ENCODE measurements around the gene VANGL2. TPM values are rescaled to one million over a fixed set of nuclear protein-coding genes. Genes with fewer than 3 reads are reported as not detected.
A peak's percentile ranks its signal among the peaks of the same experiment; 100 is the strongest.

Gene VANGL2
- total RNA-seq, 2 experiments from 2014 or later, result 1.5 to 2.6 TPM

DNA sequence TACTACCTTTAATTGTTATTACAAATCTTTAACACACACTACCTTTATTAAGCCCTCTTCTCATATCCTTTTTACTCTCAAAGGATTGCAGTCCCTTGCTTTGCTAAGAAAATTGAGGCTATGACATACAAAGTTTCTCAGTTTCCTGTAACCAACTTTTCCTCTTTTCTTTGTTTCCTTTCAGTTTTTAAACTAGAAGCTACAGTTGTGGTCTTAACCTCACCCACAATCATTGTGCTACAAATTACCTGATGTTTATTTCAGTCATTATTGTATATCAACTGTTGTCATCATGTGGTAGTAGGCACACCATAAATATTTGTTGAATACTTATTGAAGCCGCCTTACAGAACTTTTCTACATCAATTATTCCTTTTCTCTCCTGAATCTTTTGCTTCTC is 70.9 kb downstream of the VANGL2 start:
- intact Hi-C loops (cut with micrococcal nuclease; ENCODE audit: unreplicated experiment), result no loop called here
- no TSS peak for BruUV-seq (replicated peaks)

DNA sequence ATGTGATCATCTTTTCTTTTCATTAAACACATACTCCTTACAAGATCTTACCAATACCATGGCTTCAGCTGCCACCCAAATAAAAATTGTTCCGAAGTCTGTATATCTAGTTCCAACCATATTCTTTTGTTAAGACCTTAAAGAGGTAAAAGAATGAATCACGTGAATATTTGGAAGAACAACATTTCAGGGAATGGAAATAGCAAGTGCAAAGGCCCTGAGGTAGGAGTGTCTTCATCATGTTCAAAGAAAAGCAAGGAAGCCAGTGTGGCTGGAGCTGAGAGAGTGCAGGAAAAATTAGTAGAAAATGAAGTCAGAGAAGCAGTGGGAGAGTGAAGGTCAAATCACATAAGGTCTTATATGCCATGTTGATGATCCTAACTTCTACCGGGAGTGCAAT is 71.7 kb downstream of the VANGL2 start:
- Histone ChIP-seq H3K9me3 (ENCODE audit: low read length) (peaks cover 7% of the 10 kb centered on the region), H3K79me2 (ENCODE audit: insufficient read depth, low read depth, low read length) (no peaks in the 10 kb centered on the region), H3K4me2 (ENCODE audit: low read length) (no peak overlapping the region), H3K36me3 (ENCODE audit: insufficient read depth, low read length) (no peaks in the 10 kb centered on the region), H3K4me3 (ENCODE audit: low read depth, low read length, poor library complexity, severe bottlenecking) (no peak overlapping the region), H3K27ac (ENCODE audit: low read depth, low read length, poor library complexity, severe bottlenecking) (no peak overlapping the region), H4K20me1 (ENCODE audit: insufficient read depth, low read length) (no peaks in the 10 kb centered on the region), H3K4me1 (ENCODE audit: insufficient read depth, low read length, poor library complexity, severe bottlenecking) (peaks cover 44% of the 10 kb centered on the region), H3K9me2 (ENCODE audit: insufficient read depth, low read length) (no peaks in the 10 kb centered on the region), H2AFZ (ENCODE audit: low read length) (no peak overlapping the region)
- intact Hi-C loops (cut with micrococcal nuclease; ENCODE audit: unreplicated experiment), result no loop called here
- ChIA-PET POLR2A (interaction anchor here (1.2 to 3.9 kb wide), 2 partner anchors 8 to 15 kb away, joined by 4 to 24 read pairs; no protein-coding TSS in a partner anchor), CTCF (ENCODE audit: unreplicated experiment) (no interaction called here)
- BruUV-seq (replicated peaks), result no TSS peak
- TF ChIP-seq, protein P1, sequence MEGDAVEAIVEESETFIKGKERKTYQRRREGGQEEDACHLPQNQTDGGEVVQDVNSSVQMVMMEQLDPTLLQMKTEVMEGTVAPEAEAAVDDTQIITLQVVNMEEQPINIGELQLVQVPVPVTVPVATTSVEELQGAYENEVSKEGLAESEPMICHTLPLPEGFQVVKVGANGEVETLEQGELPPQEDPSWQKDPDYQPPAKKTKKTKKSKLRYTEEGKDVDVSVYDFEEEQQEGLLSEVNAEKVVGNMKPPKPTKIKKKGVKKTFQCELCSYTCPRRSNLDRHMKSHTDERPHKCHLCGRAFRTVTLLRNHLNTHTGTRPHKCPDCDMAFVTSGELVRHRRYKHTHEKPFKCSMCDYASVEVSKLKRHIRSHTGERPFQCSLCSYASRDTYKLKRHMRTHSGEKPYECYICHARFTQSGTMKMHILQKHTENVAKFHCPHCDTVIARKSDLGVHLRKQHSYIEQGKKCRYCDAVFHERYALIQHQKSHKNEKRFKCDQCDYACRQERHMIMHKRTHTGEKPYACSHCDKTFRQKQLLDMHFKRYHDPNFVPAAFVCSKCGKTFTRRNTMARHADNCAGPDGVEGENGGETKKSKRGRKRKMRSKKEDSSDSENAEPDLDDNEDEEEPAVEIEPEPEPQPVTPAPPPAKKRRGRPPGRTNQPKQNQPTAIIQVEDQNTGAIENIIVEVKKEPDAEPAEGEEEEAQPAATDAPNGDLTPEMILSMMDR (conservative IDR thresholded peaks at IDR 0.05; ENCODE audit: low read length), result no peak
- TF ChIP-seq EZH2phosphoT487 (IDR thresholded peaks at IDR 0.05; ENCODE audit: borderline replicate concordance, low read depth, low read length), result no peak
- DNase-seq (ENCODE audit: low spot score), result no peak

More for the DNA sequence above, 70.9 kb downstream of the VANGL2 start:
- Histone ChIP-seq H3K4me2 (ENCODE audit: low read length) (peak overlapping the region; percentile 36), H3K36me3 (ENCODE audit: insufficient read depth, low read length) (no peaks in the 10 kb centered on the region), H4K20me1 (ENCODE audit: insufficient read depth, low read length) (no peaks in the 10 kb centered on the region), H3K9me3 (ENCODE audit: low read length) (peaks cover 10% of the 10 kb centered on the region), H3K27ac (ENCODE audit: low read depth, low read length, poor library complexity, severe bottlenecking) (peak overlapping the region; percentile 7), H3K9me2 (ENCODE audit: insufficient read depth, low read length) (no peaks in the 10 kb centered on the region), H3K79me2 (ENCODE audit: insufficient read depth, low read depth, low read length) (no peaks in the 10 kb centered on the region), H3K4me1 (ENCODE audit: insufficient read depth, low read length, poor library complexity, severe bottlenecking) (peaks cover 52% of the 10 kb centered on the region), H2AFZ (ENCODE audit: low read length) (peak overlapping the region; percentile 93), H3K4me3 (ENCODE audit: low read depth, low read length, poor library complexity, severe bottlenecking) (no peak overlapping the region)
- CTCF ChIA-PET (ENCODE audit: unreplicated experiment), result no interaction called here
- TF ChIP-seq, protein P1 (conservative IDR thresholded peaks at IDR 0.05; ENCODE audit: low read length), result no peak
- TF ChIP-seq EZH2phosphoT487 (IDR thresholded peaks at IDR 0.05; ENCODE audit: borderline replicate concordance, low read depth, low read length), result no peak
- POLR2A ChIA-PET, result interaction anchor here (0.9 to 3.5 kb wide), 8 partner anchors 10 to 39 kb away, joined by 3 to 30 read pairs (median 4); no protein-coding TSS in a partner anchor
- DNase-seq (ENCODE audit: low spot score), result no peak

Measured in OCI-LY7 (cell line).